AG10803 (cell line): Measurements from ENCODE around the gene PTPN5.

ENCODE experiments used
- DNase-seq: peaks from one replicate; pipeline ENCODE4 v3.0.0; 2010; ENCODE audit warnings: low read depth
- H3K4me3 ChIP-seq: 2 replicates; pipeline ENCODE4 v1.5.1; 2011; ENCODE audit warnings: mild to moderate bottlenecking, low read length, control low read depth
- CTCF ChIP-seq: conservative IDR thresholded peaks from 2 replicates; pipeline ENCODE4 v1.5.1; 2011; ENCODE audit warnings: mild to moderate bottlenecking, low read length, control low read depth, inconsistent platforms

The PTPN5 gene

GRCh38 chr11:18731441-18731840, 60.2 kb downstream of the PTPN5 start:
- H3K4me3 ChIP-seq: no peak overlapping the region
- DNase-seq: no peak
- no peak for TF ChIP-seq CTCF

GRCh38 chr11:18730020-18730419, 61.6 kb downstream of the PTPN5 start:
- DNase-seq: no peak
- TF ChIP-seq CTCF: no peak
- H3K4me3 ChIP-seq: no peak overlapping the region

- H3K4me3 ChIP-seq: no peak overlapping the region
- no peak for TF ChIP-seq CTCF
- DNase-seq: no peak
These were observed 62.2 kb downstream of the PTPN5 start for GRCh38 chr11:18729426-18729825.

- no peak overlapping the region for H3K4me3 ChIP-seq
- TF ChIP-seq CTCF: no peak
- no peak for DNase-seq
These were observed 62.9 kb downstream of the PTPN5 start for GRCh38 chr11:18728658-18729057.

- peak; percentile 83 for TF ChIP-seq CTCF
- H3K4me3 ChIP-seq: no peak overlapping the region
- peak; percentile 16 for DNase-seq
These were observed 63.9 kb downstream of the PTPN5 start for GRCh38 chr11:18727479-18728236.

- no peak for DNase-seq
- no peak for TF ChIP-seq CTCF
- no peak within 1 kb of the TSS for H3K4me3 ChIP-seq
These were observed 65.6 kb downstream of the PTPN5 start, which contains the start of gene IGSF22 for GRCh38 chr11:18726040-18726439. Gene IGSF22, minus strand, starts transcription at chr11:18726188. Its CDS starts 1,952 bp downstream, at chr11:18724236.

GRCh38 chr11:18723991-18724390, 67.6 kb downstream of the PTPN5 start:
- no peak overlapping the region for H3K4me3 ChIP-seq
- no peak for DNase-seq
- no peak for TF ChIP-seq CTCF
